Hepatocyte (in vitro differentiated cells): ENCODE measurements around the gene RSPH1.

ENCODE experiments used
- CTCF ChIP-seq: fragments of 200-600 bp; sonication (generic); IDR thresholded peaks from 2 replicates; pipeline ENCODE4 v1.5.1; 2016; ENCODE audit warnings: antibody characterized with exemption, mild to moderate bottlenecking; ENCODE audit not compliant: poor library complexity
- EZH2 ChIP-seq: fragments of 200-600 bp; sonication (generic); IDR thresholded peaks from 2 replicates; pipeline ENCODE4 v1.6.1; 2016; ENCODE audit warnings: antibody characterized with exemption, mild to moderate bottlenecking, borderline replicate concordance
- EZH2phosphoT487 ChIP-seq: fragments of 200-600 bp; sonication (generic); IDR thresholded peaks from one replicate; pipeline ENCODE4 v1.6.1; 2018; ENCODE audit warnings: antibody characterized with exemption, mild to moderate bottlenecking, low read depth, moderate library complexity; ENCODE audit not compliant: unreplicated experiment, severe bottlenecking

- TF ChIP-seq CTCF (no peak), EZH2 (no peak), EZH2phosphoT487 (no peak)
Measured at GRCh38 chr21:42486072-42486471, 10.0 kb downstream of the RSPH1 start.
